ENCODE measurements around the gene HEY2.

DNA sequence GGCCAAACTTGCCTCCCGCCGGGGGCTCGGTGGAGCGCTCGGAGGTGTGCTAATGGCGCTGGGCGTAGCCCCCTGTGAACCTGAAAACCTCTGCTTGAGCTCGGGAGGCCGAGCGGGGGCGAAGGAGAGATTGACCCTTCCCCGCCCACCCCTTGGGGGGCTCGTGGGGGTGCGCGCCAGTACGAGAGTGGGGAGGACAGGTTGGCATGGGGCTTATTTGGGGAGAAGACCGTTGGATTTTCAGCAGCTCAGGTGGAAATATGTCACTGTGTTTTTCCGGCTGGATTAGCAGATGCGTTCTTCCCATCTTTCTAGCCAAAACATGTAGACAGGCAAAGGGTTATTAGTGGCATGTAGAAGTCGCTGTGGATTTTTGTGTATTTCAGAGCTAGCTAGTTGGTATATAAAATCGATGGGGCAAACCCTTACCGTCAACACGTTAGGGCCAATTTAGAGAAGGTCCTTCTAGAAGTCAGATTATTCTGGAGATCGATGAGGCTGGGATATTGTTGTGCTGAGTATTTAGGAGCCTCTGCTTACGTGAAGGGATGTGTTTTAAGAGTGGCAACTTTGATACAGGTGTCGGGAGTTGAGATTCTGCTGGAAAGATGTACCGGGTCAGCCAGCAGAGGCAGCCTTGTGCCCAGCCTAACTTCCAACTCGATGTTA is 41.9 kb downstream of the HEY2 start:
- TF ChIP-seq POLR2A (IDR thresholded peaks at IDR 0.05) (no peak), POLR2AphosphoS5 (IDR thresholded peaks at IDR 0.05; ENCODE audit: insufficient read depth in 1 of 2, low read depth in 1 of 2) (peak in 1 of 2 donors; percentile 64)
- TF ChIP-seq, protein P1, sequence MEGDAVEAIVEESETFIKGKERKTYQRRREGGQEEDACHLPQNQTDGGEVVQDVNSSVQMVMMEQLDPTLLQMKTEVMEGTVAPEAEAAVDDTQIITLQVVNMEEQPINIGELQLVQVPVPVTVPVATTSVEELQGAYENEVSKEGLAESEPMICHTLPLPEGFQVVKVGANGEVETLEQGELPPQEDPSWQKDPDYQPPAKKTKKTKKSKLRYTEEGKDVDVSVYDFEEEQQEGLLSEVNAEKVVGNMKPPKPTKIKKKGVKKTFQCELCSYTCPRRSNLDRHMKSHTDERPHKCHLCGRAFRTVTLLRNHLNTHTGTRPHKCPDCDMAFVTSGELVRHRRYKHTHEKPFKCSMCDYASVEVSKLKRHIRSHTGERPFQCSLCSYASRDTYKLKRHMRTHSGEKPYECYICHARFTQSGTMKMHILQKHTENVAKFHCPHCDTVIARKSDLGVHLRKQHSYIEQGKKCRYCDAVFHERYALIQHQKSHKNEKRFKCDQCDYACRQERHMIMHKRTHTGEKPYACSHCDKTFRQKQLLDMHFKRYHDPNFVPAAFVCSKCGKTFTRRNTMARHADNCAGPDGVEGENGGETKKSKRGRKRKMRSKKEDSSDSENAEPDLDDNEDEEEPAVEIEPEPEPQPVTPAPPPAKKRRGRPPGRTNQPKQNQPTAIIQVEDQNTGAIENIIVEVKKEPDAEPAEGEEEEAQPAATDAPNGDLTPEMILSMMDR (IDR thresholded peaks at IDR 0.05) = peak in 1 of 3 experiments; percentile 32
